ENCODE results near the gene CDH11. TPM values are rescaled to one million over a fixed set of nuclear protein-coding genes. Genes with fewer than 3 reads are reported as not detected.

The CDH11 gene
- polyA plus RNA-seq, 1 donor (not counting 4 experiments of a cell fraction or from before 2014, with no cell fraction given): 36.8 TPM

DNA sequence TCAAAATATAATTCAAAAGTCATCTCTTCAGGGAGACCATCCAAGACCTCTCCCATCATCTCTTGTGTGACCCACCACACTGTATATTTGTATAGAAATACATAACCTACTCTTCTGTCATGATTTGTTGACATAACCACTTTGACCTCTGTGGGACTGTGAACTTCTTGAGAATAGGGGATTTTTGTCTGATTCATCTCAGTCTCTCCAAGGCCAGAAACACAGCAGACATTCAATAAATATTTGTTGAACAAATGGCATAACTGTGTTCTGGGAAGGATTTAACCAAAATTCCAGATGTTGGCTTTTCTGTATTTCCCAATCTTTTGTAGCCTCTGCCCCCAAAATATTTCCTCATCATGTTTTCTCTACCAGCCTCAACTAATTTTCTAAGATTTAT lies 169.7 kb downstream of the CDH11 start:
- no peak for FAIRE-seq
- no peaks in the 10 kb centered on the region for H4K20me1 ChIP-seq (ENCODE audit: control insufficient read depth, extremely low read depth, insufficient read depth, low read length)
- H3K27ac ChIP-seq (ENCODE audit: control insufficient read depth, insufficient read depth, low read length): no peak overlapping the region
- no peaks in the 10 kb centered on the region for H3K9me3 ChIP-seq (ENCODE audit: control insufficient read depth, low read depth, low read length)
- no peak overlapping the region for H3K9ac ChIP-seq (ENCODE audit: control insufficient read depth, extremely low read depth, insufficient read depth, low read length)
- no peak overlapping the region for H3K4me2 ChIP-seq (ENCODE audit: control insufficient read depth, extremely low read depth, insufficient read depth, low read depth, low read length)
- H3K9me1 ChIP-seq (ENCODE audit: control insufficient read depth, extremely low read depth, insufficient read depth, low read length): no peaks in the 10 kb centered on the region
- no peaks in the 10 kb centered on the region for H3K36me3 ChIP-seq (ENCODE audit: control insufficient read depth in 2 of 2, extremely low read depth in 1 of 2, insufficient read depth in 2 of 2, low read length in 2 of 2)
- no peaks in the 10 kb centered on the region for H3K27me3 ChIP-seq (ENCODE audit: control insufficient read depth, extremely low read depth, insufficient read depth, low read length)
- DNase-seq (ENCODE audit: low read depth, low spot score): no peak
- dilution Hi-C loops (cut with MboI; ENCODE audit: extremely low pct_ligation_motif_present, low sequenced_read_pairs): no loop called here
- H3K79me2 ChIP-seq (ENCODE audit: control insufficient read depth, insufficient read depth, low read length): no peaks in the 10 kb centered on the region
- H3K4me1 ChIP-seq (ENCODE audit: control insufficient read depth, extremely low read depth, insufficient read depth, low read length): no peaks in the 10 kb centered on the region
- TF ChIP-seq, protein P1, sequence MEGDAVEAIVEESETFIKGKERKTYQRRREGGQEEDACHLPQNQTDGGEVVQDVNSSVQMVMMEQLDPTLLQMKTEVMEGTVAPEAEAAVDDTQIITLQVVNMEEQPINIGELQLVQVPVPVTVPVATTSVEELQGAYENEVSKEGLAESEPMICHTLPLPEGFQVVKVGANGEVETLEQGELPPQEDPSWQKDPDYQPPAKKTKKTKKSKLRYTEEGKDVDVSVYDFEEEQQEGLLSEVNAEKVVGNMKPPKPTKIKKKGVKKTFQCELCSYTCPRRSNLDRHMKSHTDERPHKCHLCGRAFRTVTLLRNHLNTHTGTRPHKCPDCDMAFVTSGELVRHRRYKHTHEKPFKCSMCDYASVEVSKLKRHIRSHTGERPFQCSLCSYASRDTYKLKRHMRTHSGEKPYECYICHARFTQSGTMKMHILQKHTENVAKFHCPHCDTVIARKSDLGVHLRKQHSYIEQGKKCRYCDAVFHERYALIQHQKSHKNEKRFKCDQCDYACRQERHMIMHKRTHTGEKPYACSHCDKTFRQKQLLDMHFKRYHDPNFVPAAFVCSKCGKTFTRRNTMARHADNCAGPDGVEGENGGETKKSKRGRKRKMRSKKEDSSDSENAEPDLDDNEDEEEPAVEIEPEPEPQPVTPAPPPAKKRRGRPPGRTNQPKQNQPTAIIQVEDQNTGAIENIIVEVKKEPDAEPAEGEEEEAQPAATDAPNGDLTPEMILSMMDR (optimal IDR thresholded peaks at IDR 0.05 in 1 of 3, IDR thresholded peaks at IDR 0.05 in 1 of 3, conservative IDR thresholded peaks at IDR 0.05 in 1 of 3; ENCODE audit: extremely low read depth in 1 of 3, insufficient read depth in 2 of 3, low read length in 3 of 3): no peak
- no peak for TF ChIP-seq EZH2 (IDR thresholded peaks at IDR 0.05; ENCODE audit: low read length)
- no peak overlapping the region for H3K4me3 ChIP-seq (ENCODE audit: control insufficient read depth in 2 of 3, extremely low read depth in 1 of 3, insufficient read depth in 2 of 3, low read depth in 1 of 3, low read length in 3 of 3)
- no peak overlapping the region for H2AFZ ChIP-seq (ENCODE audit: control insufficient read depth, low read length)

DNA sequence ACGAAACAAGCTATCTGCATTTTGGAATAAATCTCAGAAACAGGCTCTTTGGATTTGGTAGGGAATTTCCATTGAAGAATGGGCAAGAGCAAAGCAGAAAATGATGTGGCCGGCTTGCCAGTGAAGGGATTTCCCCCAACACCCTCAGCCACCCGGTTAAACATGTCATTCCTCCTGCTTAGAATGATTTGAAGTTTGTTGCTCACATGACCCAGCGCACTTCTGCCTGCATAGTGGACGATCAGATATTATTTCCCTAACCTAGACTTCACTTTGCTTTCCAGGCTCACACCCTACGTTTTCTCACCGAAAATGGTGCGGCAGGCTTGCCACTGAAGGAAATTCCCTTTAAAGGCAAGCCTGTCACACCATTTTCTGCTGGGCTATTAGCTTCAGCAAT lies 170.7 kb downstream of the CDH11 start:
- dilution Hi-C loops (cut with MboI; ENCODE audit: extremely low pct_ligation_motif_present, low sequenced_read_pairs): no loop called here
- H3K4me3 ChIP-seq (ENCODE audit: control insufficient read depth in 2 of 3, extremely low read depth in 1 of 3, insufficient read depth in 2 of 3, low read depth in 1 of 3, low read length in 3 of 3): no peak overlapping the region
- TF ChIP-seq EZH2 (IDR thresholded peaks at IDR 0.05; ENCODE audit: low read length): no peak
- TF ChIP-seq, protein P1 (optimal IDR thresholded peaks at IDR 0.05 in 1 of 3, IDR thresholded peaks at IDR 0.05 in 1 of 3, conservative IDR thresholded peaks at IDR 0.05 in 1 of 3; ENCODE audit: extremely low read depth in 1 of 3, insufficient read depth in 2 of 3, low read length in 3 of 3): no peak
- no peaks in the 10 kb centered on the region for H4K20me1 ChIP-seq (ENCODE audit: control insufficient read depth, extremely low read depth, insufficient read depth, low read length)
- DNase-seq (ENCODE audit: low read depth, low spot score): no peak
- H3K4me1 ChIP-seq (ENCODE audit: control insufficient read depth, extremely low read depth, insufficient read depth, low read length): no peaks in the 10 kb centered on the region
- H3K9ac ChIP-seq (ENCODE audit: control insufficient read depth, extremely low read depth, insufficient read depth, low read length): no peak overlapping the region
- no peaks in the 10 kb centered on the region for H3K9me1 ChIP-seq (ENCODE audit: control insufficient read depth, extremely low read depth, insufficient read depth, low read length)
- H3K27ac ChIP-seq (ENCODE audit: control insufficient read depth, insufficient read depth, low read length): no peak overlapping the region
- H2AFZ ChIP-seq (ENCODE audit: control insufficient read depth, low read length): no peak overlapping the region
- H3K79me2 ChIP-seq (ENCODE audit: control insufficient read depth, insufficient read depth, low read length): no peaks in the 10 kb centered on the region
- no peak for FAIRE-seq
- H3K4me2 ChIP-seq (ENCODE audit: control insufficient read depth, extremely low read depth, insufficient read depth, low read depth, low read length): no peak overlapping the region
- no peaks in the 10 kb centered on the region for H3K9me3 ChIP-seq (ENCODE audit: control insufficient read depth, low read depth, low read length)
- H3K36me3 ChIP-seq (ENCODE audit: control insufficient read depth in 2 of 2, extremely low read depth in 1 of 2, insufficient read depth in 2 of 2, low read length in 2 of 2): no peaks in the 10 kb centered on the region
- H3K27me3 ChIP-seq (ENCODE audit: control insufficient read depth, extremely low read depth, insufficient read depth, low read length): no peaks in the 10 kb centered on the region
